GM12891 (cell line): Measurements from ENCODE around the gene LOXL4.

Source experiments
- PAX5 ChIP-seq: IDR thresholded peaks from 2 replicates; pipeline ENCODE4 v1.6.1; 2011; ENCODE audit warnings: low read length, moderate library complexity, mild to moderate bottlenecking; ENCODE audit not compliant: insufficient read depth, severe bottlenecking
- POLR2A ChIP-seq: IDR thresholded peaks from 2 replicates; pipeline ENCODE4 v1.6.1; 2011; ENCODE audit warnings: low read depth, low read length, control low read depth
- POLR2AphosphoS5 ChIP-seq: IDR thresholded peaks from 2 replicates; pipeline ENCODE4 v1.6.1; 2011; ENCODE audit warnings: low read depth, low read length, control low read depth
- POU2F2 ChIP-seq: IDR thresholded peaks from 2 replicates; pipeline ENCODE4 v1.6.1; 2011; ENCODE audit warnings: low read depth, mild to moderate bottlenecking, control low read depth, low read length, moderate library complexity
- SPI1 ChIP-seq: IDR thresholded peaks from 2 replicates; pipeline ENCODE4 v1.6.1; 2011; ENCODE audit warnings: low read depth, low read length, control low read depth
- TAF1 ChIP-seq: IDR thresholded peaks from 2 replicates; pipeline ENCODE4 v1.6.1; 2011; ENCODE audit warnings: low read depth, low read length, control low read depth

DNA sequence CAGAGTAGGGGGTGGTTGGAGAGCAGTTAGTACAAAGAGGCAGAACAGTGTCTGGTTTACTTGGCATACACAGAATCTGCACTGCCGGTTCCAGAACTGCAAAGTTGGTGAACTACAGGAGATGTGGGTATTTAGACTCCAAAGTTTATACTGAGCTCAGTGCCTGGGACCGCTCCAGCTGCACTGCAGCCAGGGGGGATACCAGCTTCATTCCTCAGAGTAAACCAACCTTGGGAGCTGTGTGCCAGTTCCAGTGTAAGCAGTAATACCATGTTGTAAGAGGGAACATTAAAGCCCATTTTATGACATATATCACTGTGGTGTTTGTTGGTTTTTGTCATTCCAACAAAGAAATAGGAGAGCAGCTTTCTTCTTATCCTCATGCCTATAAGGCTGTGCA is 23.4 kb downstream of the LOXL4 start:
- TF ChIP-seq POLR2A (no peak), TAF1 (no peak), POLR2AphosphoS5 (no peak), PAX5 (no peak), SPI1 (no peak), POU2F2 (no peak)
